Pancreas (tissue), 10 donors: ENCODE measurements around the gene BMAL1. TPM values are rescaled to one million over a fixed set of nuclear protein-coding genes. Genes with fewer than 3 reads are reported as not detected.

Experiments used
- ATAC-seq, 4 donors: fragments of 200-7000 bp; cut with Tn5 transposase; one replicate each; pipeline versions ENCODE4 v1.8.0 to v1.9.1; 2020; ENCODE audit warnings: mild to moderate bottlenecking in 4 of 4, moderate library complexity in 4 of 4
- DNase-seq, 6 donors: peaks; one replicate each; pipeline ENCODE4 v3.0.0-alpha.2; 2020
- FAIRE-seq: peaks from 2 replicates; lab custom pipeline; 2012; peaks lifted over from hg19 to GRCh38; lab: Jason Lieb, UNC
- H3K27ac ChIP-seq, 4 donors: fragments of 200-600 bp; sonication (generic); 1 replicate in 3 of 4; 2 replicates in 1 of 4; pipeline versions ENCODE4 v1.5.0 to v1.8.0; 2020
- H3K27me3 ChIP-seq, 4 donors: fragments of 200-600 bp; one replicate each; pipeline ENCODE4 v1.8.0; 2021
- H3K36me3 ChIP-seq, 3 donors: fragments of 200-600 bp; sonication (generic) in 1 of 3; one replicate each; pipeline versions ENCODE4 v1.5.0 to v1.8.0; 2020 to 2021
- H3K4me1 ChIP-seq, 3 donors: fragments of 200-600 bp; one replicate each; pipeline ENCODE4 v1.8.0; 2021
- H3K4me3 ChIP-seq, 4 donors: fragments of 200-600 bp; sonication (generic) in 2 of 4; one replicate each; pipeline versions ENCODE4 v1.5.0 to v1.8.0; 2020 to 2021
- H3K9me3 ChIP-seq, 4 donors: fragments of 200-600 bp; one replicate each; pipeline ENCODE4 v1.8.0; 2021
- WGBS, 2 donors: extraction: QIAGEN DNeasy Blood & Tissue Kit; methylation state at CpG; one replicate each; pipeline ENCODE4 v1.1.7; 2013; 5-methylcytosine and 5-hydroxymethylcytosine counted together
- intact Hi-C, 3 donors: fragments of 100-400 bp; cut with DNase I; formaldehyde crosslinking; loops; one replicate each; pipeline versions ENCODE4 v1.11.1 to v1.14.2; 2022
- polyA plus RNA-seq, 2 donors: library from polyadenylated mRNA; stranded (reverse); fragments of 200-250 nt; gene quantifications; one replicate each; pipeline ENCODE4 v1.2.3, GENCODE V29; 2013
- total RNA-seq, 6 donors: library from RNA; stranded (reverse); fragmentation: NEBNext Ultra II Directional in 4 of 6; extraction: Animal tissue kit (Norgen Biotek cat#: 25700) in 4 of 6; gene quantifications; one replicate each; pipeline versions ENCODE4 v1.2.1 to v1.2.4, GENCODE V29; 2021 to 2023
- TF ChIP-seq, protein P1 (sequence below), 4 donors: fragments of 200-600 bp; sonication (generic) in 3 of 4; IDR thresholded peaks; one replicate each; pipeline versions ENCODE4 v1.5.0 to v1.8.0; 2021; ENCODE audit warnings: antibody characterized with exemption in 4 of 4
- donor health status: healthy with polysubstance abuse.
- donor health status: DM: no; HTN: no; CAD: no; lungs with moderate emphysema.
- donor health status: DM: no; HTN: no; CAD: no.
- donor health status: control.
- donor health status: control.
- donor health status: Bipolar disorder and iron deficiency.
- donor health status: DM: yes; HTN: yes; CAD: no.
- donor health status: DM: no; HTN: no; CAD: no.
- donor health status: DM: no; HTN: no; CAD: no.
- donor health status: DM: yes; HTN: yes; CAD: no.

The BMAL1 gene
- total and polyA plus RNA-seq, 8 donors: 6.1 to 17.3 (median 12.5) TPM

DNA sequence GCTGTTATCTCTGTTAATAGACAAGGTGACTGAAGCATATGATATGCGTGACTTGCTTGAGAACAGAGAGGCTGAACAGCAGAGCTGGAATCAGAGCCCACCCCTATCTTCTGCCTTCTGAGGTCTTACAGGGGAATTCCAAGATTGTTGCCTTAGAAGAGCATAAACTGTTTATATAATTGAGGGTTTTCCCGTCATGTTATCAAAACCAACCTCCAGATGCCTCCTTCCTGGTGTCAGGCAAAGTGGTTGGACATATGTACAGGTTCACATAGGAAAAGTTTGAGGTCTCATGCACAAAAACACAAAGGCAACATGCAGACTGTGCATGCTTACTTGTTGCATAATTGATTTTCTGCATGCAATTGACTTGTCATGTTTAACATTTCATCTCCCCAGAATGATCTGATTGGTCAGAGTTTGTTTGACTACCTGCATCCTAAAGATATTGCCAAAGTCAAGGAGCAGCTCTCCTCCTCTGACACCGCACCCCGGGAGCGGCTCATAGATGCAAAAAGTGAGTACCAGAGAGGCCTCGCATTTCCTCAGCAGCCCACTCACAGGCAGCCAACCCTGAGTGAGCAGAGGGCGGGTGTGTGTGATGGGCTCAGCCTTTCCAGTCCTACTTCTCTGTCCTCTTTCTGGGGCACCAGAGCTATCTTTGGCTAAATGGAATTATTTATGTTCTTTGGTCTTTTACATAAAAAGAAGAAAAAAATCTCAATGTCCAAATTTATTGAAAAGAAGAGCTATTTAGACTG is 88.9 kb downstream of the BMAL1 start:
- H3K9me3 ChIP-seq: no peaks in the 10 kb centered on the region
- DNase-seq: no peak
- no peak overlapping the region for H3K27ac ChIP-seq
- H3K27me3 ChIP-seq: no peaks in the 10 kb centered on the region
- FAIRE-seq: no peak
- H3K36me3 ChIP-seq: peaks cover 0 to 46% (median 4%) of the 10 kb centered on the region in 3 donors
- H3K4me3 ChIP-seq: no peak overlapping the region
- ATAC-seq: no peak
- no peaks in the 10 kb centered on the region for H3K4me1 ChIP-seq
- TF ChIP-seq, protein P1, sequence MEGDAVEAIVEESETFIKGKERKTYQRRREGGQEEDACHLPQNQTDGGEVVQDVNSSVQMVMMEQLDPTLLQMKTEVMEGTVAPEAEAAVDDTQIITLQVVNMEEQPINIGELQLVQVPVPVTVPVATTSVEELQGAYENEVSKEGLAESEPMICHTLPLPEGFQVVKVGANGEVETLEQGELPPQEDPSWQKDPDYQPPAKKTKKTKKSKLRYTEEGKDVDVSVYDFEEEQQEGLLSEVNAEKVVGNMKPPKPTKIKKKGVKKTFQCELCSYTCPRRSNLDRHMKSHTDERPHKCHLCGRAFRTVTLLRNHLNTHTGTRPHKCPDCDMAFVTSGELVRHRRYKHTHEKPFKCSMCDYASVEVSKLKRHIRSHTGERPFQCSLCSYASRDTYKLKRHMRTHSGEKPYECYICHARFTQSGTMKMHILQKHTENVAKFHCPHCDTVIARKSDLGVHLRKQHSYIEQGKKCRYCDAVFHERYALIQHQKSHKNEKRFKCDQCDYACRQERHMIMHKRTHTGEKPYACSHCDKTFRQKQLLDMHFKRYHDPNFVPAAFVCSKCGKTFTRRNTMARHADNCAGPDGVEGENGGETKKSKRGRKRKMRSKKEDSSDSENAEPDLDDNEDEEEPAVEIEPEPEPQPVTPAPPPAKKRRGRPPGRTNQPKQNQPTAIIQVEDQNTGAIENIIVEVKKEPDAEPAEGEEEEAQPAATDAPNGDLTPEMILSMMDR (IDR thresholded peaks at IDR 0.05): no peak
- intact Hi-C loops: no loop called here
- 95 to 97% methylated on average over 7 of the region's 7 CpGs for WGBS, 2 donors

DNA sequence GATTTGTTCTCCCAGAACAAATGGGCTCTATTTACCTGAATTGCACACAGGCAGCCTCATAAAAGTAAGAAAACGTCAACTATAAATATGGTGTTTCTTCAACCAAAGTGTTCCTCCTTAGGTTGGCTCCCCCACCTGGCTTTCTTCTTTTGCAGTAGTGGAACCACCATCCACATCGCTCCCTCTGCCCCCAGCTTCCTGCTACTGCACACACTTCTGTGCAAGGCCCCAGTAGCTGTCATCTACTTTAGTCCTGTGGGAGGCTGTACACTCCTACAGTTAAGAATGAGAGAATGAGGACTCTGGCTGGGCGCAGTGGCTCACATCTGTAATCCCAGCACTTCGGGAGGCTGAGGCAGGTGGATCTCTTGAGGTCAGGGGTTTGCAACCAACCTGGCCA is 89.5 kb downstream of the BMAL1 start:
- intact Hi-C loops: no loop called here
- Histone ChIP-seq H3K4me3 (no peak overlapping the region), H3K9me3 (no peaks in the 10 kb centered on the region), H3K36me3 (peaks cover 0 to 42% (median 4%) of the 10 kb centered on the region in 3 donors), H3K4me1 (no peaks in the 10 kb centered on the region), H3K27ac (no peak overlapping the region), H3K27me3 (no peaks in the 10 kb centered on the region)
- ATAC-seq: no peak
- TF ChIP-seq, protein P1 (IDR thresholded peaks at IDR 0.05): no peak
- DNase-seq: no peak
- WGBS, 2 donors: 96 to 98% methylated on average over 4 of the region's 4 CpGs
- FAIRE-seq: no peak

DNA sequence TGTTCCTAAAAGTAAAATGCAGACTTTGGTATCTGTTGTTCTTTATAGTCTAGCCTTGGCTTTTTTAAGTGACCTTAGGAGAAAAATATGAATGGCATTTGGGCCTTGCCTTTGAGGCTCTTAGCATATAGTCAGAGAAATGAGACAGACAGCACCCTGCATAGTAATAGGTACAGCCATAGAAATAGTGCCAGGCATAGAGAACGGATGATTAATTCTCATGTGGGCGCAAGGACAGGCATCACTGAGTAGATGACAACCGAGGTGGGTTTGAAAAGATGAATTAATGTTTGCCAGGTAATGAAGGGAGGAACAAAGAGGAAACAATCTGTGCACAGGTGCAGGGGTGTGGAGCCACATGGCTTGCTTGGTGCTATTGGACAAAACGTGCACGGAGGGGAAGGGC is 90.5 kb downstream of the BMAL1 start:
- Histone ChIP-seq H3K4me3 (no peak overlapping the region), H3K9me3 (no peaks in the 10 kb centered on the region), H3K27ac (no peak overlapping the region), H3K27me3 (no peaks in the 10 kb centered on the region), H3K4me1 (no peaks in the 10 kb centered on the region), H3K36me3 (peaks cover 0 to 51% (median 11%) of the 10 kb centered on the region in 3 donors)
- intact Hi-C loops: no loop called here
- ATAC-seq (no peak), DNase-seq (no peak), FAIRE-seq (no peak)
- WGBS, 2 donors: 76 to 83% methylated on average over 5 of the region's 5 CpGs
- TF ChIP-seq, protein P1 (IDR thresholded peaks at IDR 0.05): no peak

DNA sequence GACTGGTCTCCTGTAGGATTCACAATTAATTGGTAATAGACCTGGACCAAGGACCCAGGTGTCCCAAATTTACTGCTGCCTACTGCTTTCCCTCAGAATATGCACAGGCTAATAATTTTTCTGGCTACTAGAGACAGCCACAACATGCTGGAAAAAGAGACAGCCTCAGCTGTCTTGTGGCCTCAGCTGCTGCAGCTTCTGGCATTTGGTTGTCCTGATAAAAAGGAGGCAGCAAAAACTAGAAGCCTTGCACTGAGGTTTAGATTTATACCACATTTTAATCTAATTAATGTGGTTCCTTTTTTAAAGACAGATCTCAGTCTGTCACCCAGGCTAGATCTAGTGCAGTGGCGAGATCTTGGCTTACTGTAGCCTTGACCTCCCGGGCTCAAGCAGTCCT is 95.6 kb downstream of the BMAL1 start:
- no peaks in the 10 kb centered on the region for H3K27me3 ChIP-seq
- TF ChIP-seq, protein P1 (IDR thresholded peaks at IDR 0.05): no peak
- FAIRE-seq: no peak
- no peaks in the 10 kb centered on the region for H3K4me1 ChIP-seq
- ATAC-seq: no peak
- 94 to 98% methylated on average over 2 of the region's 2 CpGs for WGBS, 2 donors
- no peaks in the 10 kb centered on the region for H3K9me3 ChIP-seq
- no peak overlapping the region for H3K4me3 ChIP-seq
- intact Hi-C loops: no loop called here
- H3K27ac ChIP-seq: no peak overlapping the region
- H3K36me3 ChIP-seq: peaks cover 4 to 73% (median 18%) of the 10 kb centered on the region in 3 donors
- DNase-seq: no peak

DNA sequence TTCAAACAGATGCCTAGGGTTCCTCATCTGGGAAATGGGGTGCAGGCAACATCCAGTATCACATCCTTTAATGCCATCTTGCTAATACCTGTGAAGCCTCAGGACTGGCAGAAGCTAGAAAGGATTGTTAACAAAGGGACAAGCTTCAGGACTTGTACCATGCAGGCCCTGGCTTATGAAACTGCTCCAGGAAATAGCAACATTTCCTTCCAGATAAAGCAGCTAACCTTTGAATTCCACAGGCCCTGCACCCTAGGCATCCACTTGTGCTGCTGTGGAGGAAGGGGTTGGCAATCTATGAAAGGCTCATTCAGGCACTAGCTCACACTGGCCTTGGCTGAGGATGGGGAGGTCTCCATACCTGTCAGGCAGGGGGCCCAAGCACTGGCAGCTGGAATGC is 98.2 kb downstream of the BMAL1 start:
- no peak overlapping the region for H3K27ac ChIP-seq
- intact Hi-C loops: no loop called here
- H3K27me3 ChIP-seq: no peaks in the 10 kb centered on the region
- TF ChIP-seq, protein P1 (IDR thresholded peaks at IDR 0.05): no peak
- DNase-seq (no peak), ATAC-seq (no peak), FAIRE-seq (no peak)
- H3K9me3 ChIP-seq: no peaks in the 10 kb centered on the region
- H3K4me3 ChIP-seq: no peak overlapping the region
- H3K36me3 ChIP-seq: peaks cover 4 to 58% (median 18%) of the 10 kb centered on the region in 3 donors
- H3K4me1 ChIP-seq: no peaks in the 10 kb centered on the region
